HEK293 (cell line): ENCODE measurements around the gene DYNLT2.

Source experiments
- CTCF ChIA-PET: fragments of 350-600 bp; formaldehyde crosslinking; extraction: SDS; loops from one replicate; lab custom pipeline; 2021; ENCODE audit warnings: antibody characterized with exemption; lab: Yijun Ruan, JAX
- POLR2A ChIA-PET: fragments of 300-600 bp; formaldehyde crosslinking; extraction: SDS; loops from one replicate; lab custom pipeline; 2020; ENCODE audit warnings: antibody characterized with exemption, inconsistent platforms; lab: Yijun Ruan, JAX
- H3K27ac ChIP-seq: fragments of 200-500 bp; sonication (Bioruptor generic); 2 replicates; pipeline ENCODE4 v1.5.1; 2014; ENCODE audit warnings: low read depth, low read length, control low read depth, inconsistent platforms; ENCODE audit errors: extremely low read depth
- H3K36me3 ChIP-seq, 2 experiments: fragments of 200-500 bp in 1 of 2; sonication (Bioruptor generic) in 1 of 2; 1 replicate in 1 of 2; 2 replicates in 1 of 2; pipeline ENCODE4 v1.5.1; 2014 to 2017; ENCODE audit warnings: inconsistent platforms in 2 of 2, low read length in 2 of 2; ENCODE audit not compliant: control insufficient read depth in 2 of 2, insufficient read depth in 1 of 2
- H3K4me1 ChIP-seq: fragments of 200-500 bp; sonication (Bioruptor generic); 2 replicates; pipeline ENCODE4 v1.5.1; 2014; ENCODE audit warnings: mild to moderate bottlenecking, low read length, inconsistent platforms; ENCODE audit not compliant: control insufficient read depth, insufficient read depth
- H3K4me3 ChIP-seq: 2 replicates; pipeline ENCODE4 v1.5.1; 2011; ENCODE audit warnings: low read depth, mild to moderate bottlenecking, control low read depth, low read length, moderate library complexity
- H3K9me3 ChIP-seq: fragments of 200-500 bp; sonication (Bioruptor generic); 2 replicates; pipeline ENCODE4 v1.5.1; 2014; ENCODE audit warnings: low read depth, low read length, inconsistent platforms; ENCODE audit not compliant: control insufficient read depth, insufficient read depth
- GFI1B ChIP-seq: fragments of 450-650 bp; formaldehyde crosslinking; IDR thresholded peaks from 2 replicates; pipeline ENCODE4 v1.5.1; 2016; ENCODE audit warnings: missing biosample characterization, missing genetic modification characterization
- GLI4 ChIP-seq: fragments of 450-650 bp; formaldehyde crosslinking; IDR thresholded peaks from 2 replicates; pipeline ENCODE4 v1.5.1; 2016; ENCODE audit warnings: missing biosample characterization, missing genetic modification characterization
- GLIS2 ChIP-seq: fragments of 450-650 bp; formaldehyde crosslinking; IDR thresholded peaks from 2 replicates; pipeline ENCODE4 v1.5.1; 2016; ENCODE audit warnings: missing biosample characterization, missing genetic modification characterization
- KLF16 ChIP-seq: fragments of 450-650 bp; formaldehyde crosslinking; IDR thresholded peaks from 2 replicates; pipeline ENCODE4 v1.5.1; 2017; ENCODE audit warnings: missing biosample characterization, missing genetic modification characterization
- MEIS1 ChIP-seq: sonication (generic); formaldehyde crosslinking; IDR thresholded peaks from 2 replicates; pipeline ENCODE4 v1.8.1; 2022; ENCODE audit warnings: missing genetic modification reagents, mild to moderate bottlenecking, borderline replicate concordance
- SP7 ChIP-seq: fragments of 450-650 bp; formaldehyde crosslinking; IDR thresholded peaks from 2 replicates; pipeline ENCODE4 v1.5.1; 2016; ENCODE audit warnings: missing biosample characterization, missing genetic modification characterization
- ZBTB17 ChIP-seq: fragments of 450-650 bp; formaldehyde crosslinking; IDR thresholded peaks from 2 replicates; pipeline ENCODE4 v1.5.1; 2016; ENCODE audit warnings: missing biosample characterization, missing genetic modification characterization
- ZEB2 ChIP-seq: fragments of 450-650 bp; formaldehyde crosslinking; IDR thresholded peaks from 2 replicates; pipeline ENCODE4 v1.5.1; 2016; ENCODE audit warnings: missing biosample characterization, missing genetic modification characterization
- ZFP37 ChIP-seq: fragments of 450-650 bp; formaldehyde crosslinking; IDR thresholded peaks from 2 replicates; pipeline ENCODE4 v1.5.1; 2016; ENCODE audit warnings: missing biosample characterization, missing genetic modification characterization
- ZFP69B ChIP-seq: fragments of 450-650 bp; formaldehyde crosslinking; IDR thresholded peaks from 2 replicates; pipeline ENCODE4 v1.5.1; 2016; ENCODE audit warnings: missing biosample characterization, missing genetic modification characterization
- ZIC2 ChIP-seq: fragments of 450-650 bp; formaldehyde crosslinking; IDR thresholded peaks from 2 replicates; pipeline ENCODE4 v1.5.1; 2016; ENCODE audit warnings: missing biosample characterization, missing genetic modification characterization
- ZNF175 ChIP-seq: fragments of 450-650 bp; formaldehyde crosslinking; IDR thresholded peaks from 2 replicates; pipeline ENCODE4 v1.5.1; 2016; ENCODE audit warnings: missing biosample characterization, missing genetic modification characterization
- ZNF202 ChIP-seq: fragments of 450-650 bp; formaldehyde crosslinking; IDR thresholded peaks from 2 replicates; pipeline ENCODE4 v1.5.1; 2016; ENCODE audit warnings: missing biosample characterization, missing genetic modification characterization, borderline replicate concordance
- ZNF292 ChIP-seq: fragments of 450-650 bp; formaldehyde crosslinking; IDR thresholded peaks from 2 replicates; pipeline ENCODE4 v1.5.1; 2016; ENCODE audit warnings: low read depth, missing biosample characterization, missing genetic modification characterization, borderline replicate concordance
- ZNF324 ChIP-seq: fragments of 450-650 bp; formaldehyde crosslinking; IDR thresholded peaks from 2 replicates; pipeline ENCODE4 v1.5.1; 2016; ENCODE audit warnings: missing biosample characterization, missing genetic modification characterization
- ZNF391 ChIP-seq: fragments of 450-650 bp; formaldehyde crosslinking; IDR thresholded peaks from 2 replicates; pipeline ENCODE4 v1.5.1; 2016; ENCODE audit warnings: low read depth, missing biosample characterization, missing genetic modification characterization, borderline replicate concordance
- ZNF501 ChIP-seq: fragments of 450-650 bp; formaldehyde crosslinking; IDR thresholded peaks from 2 replicates; pipeline ENCODE4 v1.5.1; 2016; ENCODE audit warnings: missing biosample characterization, missing genetic modification characterization
- ZNF600 ChIP-seq: fragments of 450-650 bp; formaldehyde crosslinking; IDR thresholded peaks from 2 replicates; pipeline ENCODE4 v1.5.1; 2016; ENCODE audit warnings: missing biosample characterization, missing genetic modification characterization
- ZNF623 ChIP-seq: fragments of 450-650 bp; formaldehyde crosslinking; IDR thresholded peaks from 2 replicates; pipeline ENCODE4 v1.5.1; 2016; ENCODE audit warnings: missing biosample characterization, missing genetic modification characterization
- ZNF629 ChIP-seq: fragments of 450-650 bp; formaldehyde crosslinking; IDR thresholded peaks from 2 replicates; pipeline ENCODE4 v1.5.1; 2017; ENCODE audit warnings: missing biosample characterization, missing genetic modification characterization
- ZXDB ChIP-seq: fragments of 450-650 bp; formaldehyde crosslinking; IDR thresholded peaks from 2 replicates; pipeline ENCODE4 v1.5.1; 2016; ENCODE audit warnings: missing biosample characterization, missing genetic modification characterization
- TF ChIP-seq, protein P1 (sequence below): fragments of 450-650 bp; formaldehyde crosslinking; IDR thresholded peaks from 2 replicates; pipeline ENCODE4 v1.5.1; 2016; ENCODE audit warnings: missing biosample characterization, missing genetic modification characterization
- TF ChIP-seq, protein P2 (sequence below): fragments of 450-650 bp; formaldehyde crosslinking; IDR thresholded peaks from 2 replicates; pipeline ENCODE4 v1.5.1; 2017; ENCODE audit warnings: missing biosample characterization, mild to moderate bottlenecking, missing genetic modification characterization, moderate library complexity
- TF ChIP-seq, protein P3 (sequence below): fragments of 450-650 bp; formaldehyde crosslinking; IDR thresholded peaks from 2 replicates; pipeline ENCODE4 v1.5.1; 2016; ENCODE audit warnings: missing biosample characterization, missing genetic modification characterization
- TF ChIP-seq, protein P4 (sequence below): fragments of 450-650 bp; formaldehyde crosslinking; IDR thresholded peaks from 2 replicates; pipeline ENCODE4 v1.5.1; 2016; ENCODE audit warnings: missing biosample characterization, missing genetic modification characterization
- TF ChIP-seq, protein P5 (sequence below): fragments of 450-650 bp; formaldehyde crosslinking; optimal IDR thresholded peaks from 2 replicates; pipeline ENCODE3; 2016; ENCODE audit warnings: missing biosample characterization, mild to moderate bottlenecking, missing genetic modification characterization

Gene DYNLT2

DNA sequence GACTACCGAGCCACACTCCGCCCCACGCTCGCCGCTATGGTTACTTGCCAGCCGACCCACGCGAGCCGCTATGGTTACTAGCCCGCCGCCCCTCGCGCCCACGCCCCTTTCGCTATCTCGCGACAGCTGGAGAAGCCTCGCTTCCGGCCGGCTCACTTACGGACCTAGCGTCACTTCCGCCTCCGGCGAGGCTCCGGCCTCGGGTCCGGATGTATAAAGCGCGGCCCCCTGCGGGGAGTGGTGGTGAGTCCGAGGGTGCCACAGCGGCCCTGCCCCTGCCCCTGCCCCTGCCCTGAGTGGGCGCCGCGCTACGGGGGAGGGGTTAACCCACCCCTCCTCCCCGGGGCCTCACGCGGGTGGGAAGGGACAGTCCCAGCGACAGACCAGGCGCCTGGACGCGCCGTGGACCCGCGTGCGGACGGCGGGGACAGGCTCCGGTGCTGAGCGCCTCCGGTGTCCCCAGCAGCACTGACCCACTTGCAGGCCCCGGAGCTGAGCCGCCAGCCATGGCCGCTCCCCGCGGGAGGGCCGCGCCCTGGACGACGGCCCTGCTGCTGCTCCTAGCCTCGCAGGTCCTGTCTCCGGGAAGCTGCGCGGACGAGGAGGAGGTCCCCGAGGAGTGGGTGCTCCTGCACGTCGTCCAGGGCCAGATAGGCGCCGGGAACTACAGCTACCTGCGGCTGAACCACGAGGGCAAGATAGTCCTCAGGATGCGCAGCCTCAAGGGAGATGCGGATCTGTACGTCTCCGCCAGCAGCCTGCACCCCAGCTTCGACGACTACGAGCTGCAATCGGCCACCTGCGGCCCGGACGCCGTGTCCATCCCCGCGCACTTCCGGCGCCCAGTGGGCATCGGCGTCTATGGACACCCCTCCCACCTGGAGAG lies 49.2 kb downstream of the DYNLT2 start, which contains the start of the genes C6orf120 and WDR27 (continued):
- peak; percentile 97 for TF ChIP-seq ZXDB (tag by site-specific recombination)
- no peak for TF ChIP-seq ZNF292 (tag by site-specific recombination)
- 0 out of 2 replicates have a peak, but pooled peaks have one; percentile 32 for TF ChIP-seq ZNF391 (tag by site-specific recombination)
- peak; percentile 71 for TF ChIP-seq ZIC2 (tag by site-specific recombination)
- TF ChIP-seq ZEB2 (tag by site-specific recombination): 0 out of 2 replicates have a peak, but pooled peaks have one; percentile 33
- TF ChIP-seq, protein P1, sequence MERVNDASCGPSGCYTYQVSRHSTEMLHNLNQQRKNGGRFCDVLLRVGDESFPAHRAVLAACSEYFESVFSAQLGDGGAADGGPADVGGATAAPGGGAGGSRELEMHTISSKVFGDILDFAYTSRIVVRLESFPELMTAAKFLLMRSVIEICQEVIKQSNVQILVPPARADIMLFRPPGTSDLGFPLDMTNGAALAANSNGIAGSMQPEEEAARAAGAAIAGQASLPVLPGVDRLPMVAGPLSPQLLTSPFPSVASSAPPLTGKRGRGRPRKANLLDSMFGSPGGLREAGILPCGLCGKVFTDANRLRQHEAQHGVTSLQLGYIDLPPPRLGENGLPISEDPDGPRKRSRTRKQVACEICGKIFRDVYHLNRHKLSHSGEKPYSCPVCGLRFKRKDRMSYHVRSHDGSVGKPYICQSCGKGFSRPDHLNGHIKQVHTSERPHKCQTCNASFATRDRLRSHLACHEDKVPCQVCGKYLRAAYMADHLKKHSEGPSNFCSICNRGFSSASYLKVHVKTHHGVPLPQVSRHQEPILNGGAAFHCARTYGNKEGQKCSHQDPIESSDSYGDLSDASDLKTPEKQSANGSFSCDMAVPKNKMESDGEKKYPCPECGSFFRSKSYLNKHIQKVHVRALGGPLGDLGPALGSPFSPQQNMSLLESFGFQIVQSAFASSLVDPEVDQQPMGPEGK: peak; percentile 65
- no peak for TF ChIP-seq ZNF175 (tag by site-specific recombination)
- TF ChIP-seq, protein P2, sequence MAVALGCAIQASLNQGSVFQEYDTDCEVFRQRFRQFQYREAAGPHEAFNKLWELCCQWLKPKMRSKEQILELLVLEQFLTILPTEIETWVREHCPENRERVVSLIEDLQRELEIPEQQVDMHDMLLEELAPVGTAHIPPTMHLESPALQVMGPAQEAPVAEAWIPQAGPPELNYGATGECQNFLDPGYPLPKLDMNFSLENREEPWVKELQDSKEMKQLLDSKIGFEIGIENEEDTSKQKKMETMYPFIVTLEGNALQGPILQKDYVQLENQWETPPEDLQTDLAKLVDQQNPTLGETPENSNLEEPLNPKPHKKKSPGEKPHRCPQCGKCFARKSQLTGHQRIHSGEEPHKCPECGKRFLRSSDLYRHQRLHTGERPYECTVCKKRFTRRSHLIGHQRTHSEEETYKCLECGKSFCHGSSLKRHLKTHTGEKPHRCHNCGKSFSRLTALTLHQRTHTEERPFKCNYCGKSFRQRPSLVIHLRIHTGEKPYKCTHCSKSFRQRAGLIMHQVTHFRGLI: no peak
- peak; percentile 11; the same call in 1 of the 2 replicates for TF ChIP-seq GFI1B (tag by site-specific recombination)
- no peak for TF ChIP-seq ZNF623

DNA sequence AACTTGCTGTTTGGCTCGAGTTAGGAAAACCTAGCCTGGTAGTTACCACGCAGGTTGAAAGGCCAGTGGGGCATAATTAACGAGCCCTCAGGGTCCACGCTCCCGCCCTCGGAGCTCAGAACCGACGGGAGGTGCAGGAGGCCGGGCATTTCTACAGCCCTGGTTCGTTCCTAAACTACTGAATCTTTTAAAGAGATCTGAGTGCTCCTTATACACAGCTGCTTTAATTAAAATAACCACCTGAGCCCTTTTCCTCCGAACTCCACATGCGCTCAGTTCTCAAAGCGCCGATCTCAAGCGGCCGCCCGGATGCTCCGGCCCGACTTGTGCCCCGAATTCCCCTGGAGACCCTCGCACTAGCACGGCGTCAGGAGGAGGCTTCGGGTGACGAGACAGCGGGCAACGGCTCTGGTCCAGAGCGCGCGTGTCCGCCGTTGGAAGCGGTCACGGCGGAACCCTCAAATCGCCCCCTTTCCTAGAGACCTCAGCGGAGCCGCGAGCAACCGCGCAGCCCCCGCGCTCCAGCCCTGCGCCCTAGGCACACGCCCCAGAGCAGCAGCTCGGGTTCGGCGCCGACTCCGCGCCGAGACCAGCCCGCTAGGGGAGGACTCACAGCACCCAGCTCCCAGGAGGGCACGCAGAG lies 49.9 kb downstream of the DYNLT2 start:
- ChIA-PET CTCF (interaction anchor here (0.6 to 1.4 kb wide), 4 partner anchors 20 to 828 kb away, joined by 3 to 5 read pairs (median 4); no protein-coding TSS in a partner anchor), POLR2A (interaction anchor here (0.6 to 3.3 kb wide), 14 partner anchors 9 to 808 kb away, joined by 3 to 33 read pairs (median 4); partner anchors contain the start of genes DYNLT2 and ERMARD)
- Histone ChIP-seq H3K36me3 (peaks cover 0 to 64% of the 10 kb centered on the region in 2 experiments; a peak in 1 of 3 replicates), H3K27ac (peak overlapping the region; percentile 86; the same call in 1 of the 2 replicates), H3K4me3 (peak overlapping the region; percentile 97), H3K9me3 (no peaks in the 10 kb centered on the region), H3K4me1 (peaks cover 9% of the 10 kb centered on the region; the same call in 1 of the 2 replicates)
- TF ChIP-seq GLI4 (tag by site-specific recombination) (no peak), ZNF629 (no peak), KLF16 (no peak), MEIS1 (CRISPR knock-in tag) (0 out of 2 replicates have a peak, but pooled peaks have one; percentile 9), ZNF623 (no peak), ZFP37 (0 out of 2 replicates have a peak, but pooled peaks have one; percentile 31), SP7 (tag by site-specific recombination) (peak; percentile 32; the same call in 1 of the 2 replicates), ZNF202 (tag by site-specific recombination) (no peak), ZFP69B (tag by site-specific recombination) (no peak), ZNF324 (tag by site-specific recombination) (0 out of 2 replicates have a peak, but pooled peaks have one; percentile 9), GLIS2 (tag by site-specific recombination) (peak; percentile 68; the same call in 1 of the 2 replicates), ZNF600 (tag by site-specific recombination) (peak; percentile 9; the same call in 1 of the 2 replicates), ZNF501 (tag by site-specific recombination) (0 out of 2 replicates have a peak, but pooled peaks have one; percentile 67), ZBTB17 (peak; percentile 89)
- TF ChIP-seq, protein P3, sequence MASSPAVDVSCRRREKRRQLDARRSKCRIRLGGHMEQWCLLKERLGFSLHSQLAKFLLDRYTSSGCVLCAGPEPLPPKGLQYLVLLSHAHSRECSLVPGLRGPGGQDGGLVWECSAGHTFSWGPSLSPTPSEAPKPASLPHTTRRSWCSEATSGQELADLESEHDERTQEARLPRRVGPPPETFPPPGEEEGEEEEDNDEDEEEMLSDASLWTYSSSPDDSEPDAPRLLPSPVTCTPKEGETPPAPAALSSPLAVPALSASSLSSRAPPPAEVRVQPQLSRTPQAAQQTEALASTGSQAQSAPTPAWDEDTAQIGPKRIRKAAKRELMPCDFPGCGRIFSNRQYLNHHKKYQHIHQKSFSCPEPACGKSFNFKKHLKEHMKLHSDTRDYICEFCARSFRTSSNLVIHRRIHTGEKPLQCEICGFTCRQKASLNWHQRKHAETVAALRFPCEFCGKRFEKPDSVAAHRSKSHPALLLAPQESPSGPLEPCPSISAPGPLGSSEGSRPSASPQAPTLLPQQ (tag by site-specific recombination): 0 out of 2 replicates have a peak, but pooled peaks have one; percentile 13
- TF ChIP-seq, protein P4, sequence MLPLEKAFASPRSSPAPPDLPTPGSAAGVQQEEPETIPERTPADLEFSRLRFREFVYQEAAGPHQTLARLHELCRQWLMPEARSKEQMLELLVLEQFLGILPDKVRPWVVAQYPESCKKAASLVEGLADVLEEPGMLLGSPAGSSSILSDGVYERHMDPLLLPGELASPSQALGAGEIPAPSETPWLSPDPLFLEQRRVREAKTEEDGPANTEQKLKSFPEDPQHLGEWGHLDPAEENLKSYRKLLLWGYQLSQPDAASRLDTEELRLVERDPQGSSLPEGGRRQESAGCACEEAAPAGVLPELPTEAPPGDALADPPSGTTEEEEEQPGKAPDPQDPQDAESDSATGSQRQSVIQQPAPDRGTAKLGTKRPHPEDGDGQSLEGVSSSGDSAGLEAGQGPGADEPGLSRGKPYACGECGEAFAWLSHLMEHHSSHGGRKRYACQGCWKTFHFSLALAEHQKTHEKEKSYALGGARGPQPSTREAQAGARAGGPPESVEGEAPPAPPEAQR (tag by site-specific recombination): no peak
- TF ChIP-seq, protein P5, sequence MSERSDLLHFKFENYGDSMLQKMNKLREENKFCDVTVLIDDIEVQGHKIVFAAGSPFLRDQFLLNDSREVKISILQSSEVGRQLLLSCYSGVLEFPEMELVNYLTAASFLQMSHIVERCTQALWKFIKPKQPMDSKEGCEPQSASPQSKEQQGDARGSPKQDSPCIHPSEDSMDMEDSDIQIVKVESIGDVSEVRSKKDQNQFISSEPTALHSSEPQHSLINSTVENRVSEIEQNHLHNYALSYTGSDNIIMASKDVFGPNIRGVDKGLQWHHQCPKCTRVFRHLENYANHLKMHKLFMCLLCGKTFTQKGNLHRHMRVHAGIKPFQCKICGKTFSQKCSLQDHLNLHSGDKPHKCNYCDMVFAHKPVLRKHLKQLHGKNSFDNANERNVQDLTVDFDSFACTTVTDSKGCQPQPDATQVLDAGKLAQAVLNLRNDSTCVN (tag by site-specific recombination): peak; percentile 98
